RWPE2 (cell line): ENCODE results near the gene GNG12.

Experiments used
- ATAC-seq: fragments of 200-7000 bp; cut with Tn5 transposase; 3 replicates; pipeline ENCODE4 v1.9.1; 2021; ENCODE audit warnings: low read depth
- DNase-seq: peaks from one replicate; pipeline ENCODE4 v3.0.0-alpha.2; 2020; ENCODE audit warnings: low spot score
- H3K27ac ChIP-seq: fragments of 450-650 bp; 2 replicates; pipeline ENCODE4 v1.5.1; 2017; ENCODE audit warnings: mild to moderate bottlenecking; ENCODE audit not compliant: poor library complexity, severe bottlenecking
- H3K27me3 ChIP-seq: fragments of 250-450 bp; sonication (Bioruptor Pico); 2 replicates; pipeline ENCODE4 v1.5.1; 2021; ENCODE audit warnings: mild to moderate bottlenecking, moderate library complexity; ENCODE audit not compliant: insufficient read depth, poor library complexity, severe bottlenecking
- H3K36me3 ChIP-seq: fragments of 250-450 bp; sonication (Bioruptor Pico); 2 replicates; pipeline ENCODE4 v1.5.1; 2020; ENCODE audit warnings: low read depth, mild to moderate bottlenecking, moderate library complexity
- H3K4me1 ChIP-seq: fragments of 250-450 bp; sonication (Bioruptor Pico); 2 replicates; pipeline ENCODE4 v1.5.1; 2021; ENCODE audit warnings: mild to moderate bottlenecking, moderate library complexity; ENCODE audit not compliant: insufficient read depth, poor library complexity, severe bottlenecking
- H3K4me3 ChIP-seq: fragments of 250-450 bp; sonication (Bioruptor Pico); 2 replicates; pipeline ENCODE4 v1.5.1; 2021; ENCODE audit warnings: mild to moderate bottlenecking, moderate library complexity; ENCODE audit not compliant: severe bottlenecking
- H3K9me3 ChIP-seq: fragments of 250-450 bp; sonication (Bioruptor Pico); 2 replicates; pipeline ENCODE4 v1.5.1; 2021; ENCODE audit warnings: mild to moderate bottlenecking, moderate library complexity; ENCODE audit not compliant: severe bottlenecking
- TF ChIP-seq, protein P1 (sequence below): fragments of 450-650 bp; IDR thresholded peaks from one replicate; pipeline ENCODE4 v1.5.1; 2017; ENCODE audit warnings: mild to moderate bottlenecking, moderate library complexity; ENCODE audit not compliant: poor library complexity, severe bottlenecking

The GNG12 gene

GRCh38 chr1:67675800-67676199, 157.5 kb downstream of the GNG12 start:
- no peaks in the 10 kb centered on the region for H3K36me3 ChIP-seq
- H3K4me3 ChIP-seq, result no peak overlapping the region
- peaks cover 4% of the 10 kb centered on the region for H3K4me1 ChIP-seq
- no peak overlapping the region for H3K27ac ChIP-seq
- DNase-seq (no peak), ATAC-seq (no peak)
- TF ChIP-seq, protein P1, sequence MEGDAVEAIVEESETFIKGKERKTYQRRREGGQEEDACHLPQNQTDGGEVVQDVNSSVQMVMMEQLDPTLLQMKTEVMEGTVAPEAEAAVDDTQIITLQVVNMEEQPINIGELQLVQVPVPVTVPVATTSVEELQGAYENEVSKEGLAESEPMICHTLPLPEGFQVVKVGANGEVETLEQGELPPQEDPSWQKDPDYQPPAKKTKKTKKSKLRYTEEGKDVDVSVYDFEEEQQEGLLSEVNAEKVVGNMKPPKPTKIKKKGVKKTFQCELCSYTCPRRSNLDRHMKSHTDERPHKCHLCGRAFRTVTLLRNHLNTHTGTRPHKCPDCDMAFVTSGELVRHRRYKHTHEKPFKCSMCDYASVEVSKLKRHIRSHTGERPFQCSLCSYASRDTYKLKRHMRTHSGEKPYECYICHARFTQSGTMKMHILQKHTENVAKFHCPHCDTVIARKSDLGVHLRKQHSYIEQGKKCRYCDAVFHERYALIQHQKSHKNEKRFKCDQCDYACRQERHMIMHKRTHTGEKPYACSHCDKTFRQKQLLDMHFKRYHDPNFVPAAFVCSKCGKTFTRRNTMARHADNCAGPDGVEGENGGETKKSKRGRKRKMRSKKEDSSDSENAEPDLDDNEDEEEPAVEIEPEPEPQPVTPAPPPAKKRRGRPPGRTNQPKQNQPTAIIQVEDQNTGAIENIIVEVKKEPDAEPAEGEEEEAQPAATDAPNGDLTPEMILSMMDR, result no peak
- no peaks in the 10 kb centered on the region for H3K9me3 ChIP-seq
- no peaks in the 10 kb centered on the region for H3K27me3 ChIP-seq

DNA sequence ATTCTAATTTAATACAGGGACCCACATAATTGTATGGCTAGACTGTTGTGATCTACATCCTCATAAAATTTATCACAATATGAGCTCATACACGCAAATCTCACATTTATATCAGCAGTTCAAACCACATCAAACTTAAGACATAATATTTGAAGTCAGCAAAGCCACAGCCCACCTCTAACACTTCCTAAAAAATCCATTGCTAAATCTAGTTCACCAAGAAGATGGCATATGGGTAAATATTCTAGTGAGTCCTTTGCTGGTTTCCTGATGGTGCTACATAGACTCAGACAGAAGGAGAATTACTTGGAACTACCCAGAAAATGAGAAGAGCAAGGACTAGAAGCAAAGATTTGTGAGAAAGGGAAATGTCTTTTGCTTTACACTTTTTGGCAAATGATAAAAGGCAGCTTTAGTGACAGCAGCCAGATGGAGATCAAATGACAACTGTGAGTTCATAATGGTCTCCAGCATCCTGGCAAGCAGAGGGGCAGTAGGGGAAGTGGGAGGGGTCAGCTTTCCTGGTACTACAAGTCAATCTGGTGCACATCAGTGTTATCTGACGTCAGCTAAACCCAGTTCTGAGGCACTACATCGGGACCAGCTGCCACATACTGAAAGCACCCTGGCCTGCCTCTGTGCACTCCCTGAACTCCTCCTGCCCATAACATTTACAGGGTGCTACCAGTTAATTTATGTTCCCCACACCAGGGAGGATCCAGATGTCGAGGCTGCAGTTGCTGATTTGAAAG, 158.8 kb downstream of the GNG12 start:
- TF ChIP-seq, protein P1, result no peak
- H3K9me3 ChIP-seq, result no peaks in the 10 kb centered on the region
- no peaks in the 10 kb centered on the region for H3K4me1 ChIP-seq
- no peak overlapping the region for H3K27ac ChIP-seq
- no peaks in the 10 kb centered on the region for H3K36me3 ChIP-seq
- ATAC-seq (no peak), DNase-seq (no peak)
- H3K4me3 ChIP-seq, result no peak overlapping the region
- no peaks in the 10 kb centered on the region for H3K27me3 ChIP-seq

GRCh38 chr1:67673468-67674201, 159.6 kb downstream of the GNG12 start:
- Histone ChIP-seq H3K27ac (no peak overlapping the region), H3K27me3 (no peaks in the 10 kb centered on the region), H3K9me3 (no peaks in the 10 kb centered on the region), H3K4me1 (no peaks in the 10 kb centered on the region), H3K4me3 (no peak overlapping the region), H3K36me3 (no peaks in the 10 kb centered on the region)
- no peak for DNase-seq
- TF ChIP-seq, protein P1, result no peak
- no peak for ATAC-seq

DNA sequence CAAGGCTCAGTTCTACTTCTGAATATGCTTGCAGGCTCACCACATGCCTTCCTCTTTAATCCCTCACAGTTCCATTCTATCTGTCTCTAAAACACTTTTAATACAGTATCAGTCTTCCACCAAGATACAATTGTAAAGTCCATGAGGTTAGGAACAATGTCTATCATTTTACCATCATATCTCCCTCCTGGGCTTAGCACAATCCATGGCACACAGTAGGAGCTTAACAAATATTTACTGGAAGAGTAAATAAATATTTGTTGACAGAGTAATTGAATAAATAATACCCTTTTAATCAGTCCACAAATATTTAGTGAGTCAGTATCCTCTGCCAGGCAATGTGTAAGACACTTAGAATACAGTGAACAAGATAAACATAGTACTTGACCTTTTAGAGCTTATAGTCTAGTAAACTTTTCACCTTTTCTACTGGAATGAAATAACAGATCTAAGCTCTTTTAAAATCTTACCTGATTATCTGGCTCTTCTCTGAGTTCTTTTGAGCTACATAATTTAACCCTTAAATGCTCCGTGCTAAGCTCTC, 160.9 kb downstream of the GNG12 start:
- Histone ChIP-seq H3K27ac (no peak overlapping the region), H3K27me3 (no peaks in the 10 kb centered on the region), H3K36me3 (no peaks in the 10 kb centered on the region), H3K4me3 (no peak overlapping the region), H3K9me3 (no peaks in the 10 kb centered on the region), H3K4me1 (no peaks in the 10 kb centered on the region)
- TF ChIP-seq, protein P1, result no peak
- ATAC-seq, result no peak
- DNase-seq, result no peak

GRCh38 chr1:67668660-67669059, 164.6 kb downstream of the GNG12 start:
- no peak overlapping the region for H3K27ac ChIP-seq
- no peaks in the 10 kb centered on the region for H3K9me3 ChIP-seq
- no peaks in the 10 kb centered on the region for H3K27me3 ChIP-seq
- no peak overlapping the region for H3K4me3 ChIP-seq
- TF ChIP-seq, protein P1, result no peak
- H3K4me1 ChIP-seq, result no peaks in the 10 kb centered on the region
- no peaks in the 10 kb centered on the region for H3K36me3 ChIP-seq
- DNase-seq (no peak), ATAC-seq (no peak)
